K562 (cell line): ENCODE measurements around the gene TTC24. TPM values are rescaled to one million over a fixed set of nuclear protein-coding genes. Genes with fewer than 3 reads are reported as not detected.

Experiments
- ATAC-seq: fragments of 200-7000 bp; cut with Tn5 transposase; 3 replicates; pipeline ENCODE4 v1.9.1; 2020; ENCODE audit warnings: moderate library complexity
- BruUV-seq: library from RNA; stranded (reverse); fragments of 400-500 nt; replicated peaks from 2 replicates; lab custom pipeline; 2021; lab: Mats Ljungman, UMichigan
- CTCF ChIA-PET: fragments of 300-600 bp; formaldehyde crosslinking; extraction: SDS; loops from one replicate; lab custom pipeline; 2021; ENCODE audit warnings: low intra/inter-chr PET ratio; lab: Yijun Ruan, JAX
- POLR2A ChIA-PET: fragments of 300-600, 350-650 bp; sonication (Branson Sonifier 250); formaldehyde crosslinking; extraction: SDS; loops from one replicate; lab custom pipeline; 2021; ENCODE audit warnings: antibody characterized with exemption, inconsistent platforms; lab: Yijun Ruan, JAX
- DNase-seq, 4 experiments: peaks; one replicate each; pipeline versions ENCODE4 v3.0.0 to v3.0.0-alpha.2; 2011 to 2018; ENCODE audit warnings: low spot score in 3 of 4, mixed read lengths in 3 of 4; ENCODE audit errors: extremely low read depth in 1 of 4
- FAIRE-seq: peaks from 2 replicates; lab custom pipeline; 2011; peaks lifted over from hg19 to GRCh38; lab: Jason Lieb, UNC
- H2AFZ ChIP-seq: 2 replicates; pipeline ENCODE4 v1.6.0; 2011; ENCODE audit warnings: low read depth, low read length, control low read depth, inconsistent platforms
- H3K27ac ChIP-seq: fragments of 200-600 bp; 3 replicates; pipeline ENCODE4 v1.8.0; 2011; ENCODE audit warnings: low read depth, mild to moderate bottlenecking, control low read depth, inconsistent platforms, low read length, moderate library complexity, mixed read lengths; ENCODE audit errors: extremely low read depth
- H3K27me3 ChIP-seq, 2 experiments: fragments of 300-600 bp in 1 of 2; 2 replicates in 1 of 2; 3 replicates in 1 of 2; pipeline versions ENCODE4 v1.6.0 to v1.8.0; 2011; ENCODE audit warnings: inconsistent platforms in 2 of 2, low read length in 2 of 2, mild to moderate bottlenecking in 1 of 2, mixed read lengths in 1 of 2, moderate library complexity in 1 of 2; ENCODE audit not compliant: control insufficient read depth in 2 of 2, insufficient read depth in 2 of 2
- H3K36me3 ChIP-seq: fragments of 300-600 bp; 3 replicates; pipeline ENCODE4 v1.8.0; 2011; ENCODE audit warnings: mild to moderate bottlenecking, low read length, inconsistent platforms; ENCODE audit not compliant: control insufficient read depth, insufficient read depth
- H3K4me1 ChIP-seq, 2 experiments: fragments of 200-600 bp in 1 of 2; replicated peaks in 1 of 2; 2 replicates in 1 of 2; 3 replicates in 1 of 2; pipeline versions ENCODE4 v1.5.1 to v1.8.0; 2011; ENCODE audit warnings: inconsistent platforms in 2 of 2, low read length in 2 of 2, mild to moderate bottlenecking in 1 of 2, mixed read lengths in 1 of 2, moderate library complexity in 1 of 2; ENCODE audit not compliant: control insufficient read depth in 2 of 2, insufficient read depth in 2 of 2
- H3K4me2 ChIP-seq: 2 replicates; pipeline ENCODE4 v1.6.1; 2011; ENCODE audit warnings: low read length, control low read depth, inconsistent platforms, mixed read lengths; ENCODE audit not compliant: insufficient read depth
- H3K4me3 ChIP-seq: fragments of 200-600 bp; sonication (generic), shearing (Covaris generic); 2 replicates; pipeline ENCODE4 v1.5.1; 2016; ENCODE audit warnings: control low read depth, inconsistent platforms
- H3K79me2 ChIP-seq: fragments of 200-600 bp; 3 replicates; pipeline ENCODE4 v1.8.0; 2011; ENCODE audit warnings: low read length, inconsistent platforms; ENCODE audit not compliant: control insufficient read depth, insufficient read depth
- H3K9ac ChIP-seq, 2 experiments: 2 replicates each; pipeline versions ENCODE4 v1.6.0 to v1.6.1; 2011; ENCODE audit warnings: low read depth in 2 of 2, low read length in 2 of 2, control low read depth in 1 of 2, inconsistent platforms in 1 of 2, mild to moderate bottlenecking in 1 of 2, mixed read lengths in 1 of 2; ENCODE audit not compliant: insufficient read depth in 1 of 2
- H3K9me1 ChIP-seq: one replicate; pipeline ENCODE4 v1.6.0; 2011; ENCODE audit warnings: inconsistent platforms, mild to moderate bottlenecking, low read length, moderate library complexity; ENCODE audit not compliant: control insufficient read depth, insufficient read depth
- H3K9me3 ChIP-seq: replicated peaks from 2 replicates; pipeline ENCODE4 v1.5.1; 2011; ENCODE audit warnings: low read depth, low read length, inconsistent platforms; ENCODE audit not compliant: control insufficient read depth, insufficient read depth
- H4K20me1 ChIP-seq: replicated peaks from 2 replicates; pipeline ENCODE4 v1.6.1; 2011; ENCODE audit warnings: low read length, inconsistent platforms, mixed read lengths; ENCODE audit not compliant: control insufficient read depth, insufficient read depth
- EP300 ChIP-seq: IDR thresholded peaks from 2 replicates; pipeline ENCODE4 v1.6.1; 2012; ENCODE audit warnings: low read length, improper control_type of control experiment
- HDAC2 ChIP-seq: fragments of 450-650 bp; IDR thresholded peaks from 2 replicates; pipeline ENCODE4 v1.6.1; 2016; ENCODE audit warnings: mild to moderate bottlenecking
- PHF8 ChIP-seq: fragments of 200-600 bp; sonication (generic); IDR thresholded peaks from 2 replicates; pipeline ENCODE4 v1.6.1; 2012; ENCODE audit warnings: mixed run types, mild to moderate bottlenecking, inconsistent platforms, low read length, moderate library complexity, borderline replicate concordance
- SMC3 ChIP-seq: conservative IDR thresholded peaks from 2 replicates; pipeline ENCODE4 v1.6.1; 2011; ENCODE audit warnings: low read depth, low read length, improper control_type of control experiment; ENCODE audit not compliant: insufficient read depth
- ZNF274 ChIP-seq: IDR thresholded peaks from 2 replicates; pipeline ENCODE4 v1.6.1; 2011; ENCODE audit warnings: low read depth, mild to moderate bottlenecking, low read length, moderate library complexity, borderline replicate concordance
- WGBS: fragments of 100-300 bp; shearing (Covaris generic); methylation state at CpG from one replicate; pipeline ENCODE4 v1.1.6; 2016; ENCODE audit warnings: low coverage, mixed read lengths; ENCODE audit not compliant: insufficient coverage; ENCODE audit errors: missing lambda C conversion rate; 5-methylcytosine and 5-hydroxymethylcytosine counted together
- in situ Hi-C: fragments of 300-500 bp; cut with MboI; formaldehyde crosslinking; loops from 4 replicates; pipeline ENCODE4 v1.15.0; 2018; ENCODE audit warnings: inconsistent platforms, mixed read lengths
- intact Hi-C: fragments of 100-400 bp; cut with micrococcal nuclease; formaldehyde crosslinking; loops from 2 replicates; pipeline ENCODE4 v1.14.2; 2022
- polyA plus RNA-seq, 8 experiments: library from polyadenylated mRNA; depleted of rRNA in 4 of 8; stranded (reverse) in 5 of 8; unstranded in 3 of 8; fragments of >200 nt; fragmentation: Nextera tagmentation in 2 of 8; fragmentation: Illumina TruSeq in 1 of 8; extraction: Ambion mirVana in 2 of 8; extraction: Trizol in 1 of 8; gene quantifications; 2 replicates each; pipeline versions ENCODE4 v1.2.1 to v1.2.3, GENCODE V29; 2011 to 2014; ENCODE audit warnings: inconsistent platforms in 1 of 8, missing spikeins in 1 of 8
- total RNA-seq, 7 experiments: library from RNA; depleted of rRNA in 6 of 7; stranded (reverse); fragments of >200 nt in 6 of 7; fragmentation: Illumina TruSeq in 2 of 7; extraction: Trizol in 2 of 7; gene quantifications; 2 replicates each; pipeline versions ENCODE4 v1.2.1 to v1.2.3, GENCODE V29; 2011 to 2021; ENCODE audit warnings: low replicate concordance in 1 of 7

Gene TTC24
- total and polyA plus RNA-seq, 9 of the 15 experiments (the other 6 are each of a cell fraction or from before 2014, with no cell fraction given): not detected

- Histone ChIP-seq H4K20me1 (no peaks in the 10 kb centered on the region; the same call in 1 of the 2 replicates), H3K9ac (no peak overlapping the region), H3K36me3 (peaks cover 50% of the 10 kb centered on the region), H3K9me1 (no peaks in the 10 kb centered on the region), H3K4me1 (peaks cover 0 to 2% of the 10 kb centered on the region in 2 experiments; a peak in 1 of 5 replicates), H3K79me2 (no peaks in the 10 kb centered on the region), H3K4me3 (no peak overlapping the region), H2AFZ (no peak overlapping the region), H3K4me2 (no peak overlapping the region), H3K9me3 (no peaks in the 10 kb centered on the region), H3K27ac (no peak overlapping the region), H3K27me3 (no peaks in the 10 kb centered on the region)
- FAIRE-seq: no peak
- DNase-seq: no peak
- BruUV-seq: no TSS peak
- in situ Hi-C loops (no loop called here), intact Hi-C loops (no loop called here)
- TF ChIP-seq ZNF274 (no peak), EP300 (no peak), PHF8 (no peak), HDAC2 (no peak), SMC3 (no peak)
- ChIA-PET CTCF (no interaction called here), POLR2A (interaction anchor here (0.5 to 1.6 kb wide), 4 partner anchors 9 to 135 kb away, joined by 3 to 4 read pairs (median 3); no protein-coding TSS in a partner anchor)
- no peak for ATAC-seq
- WGBS: 73% methylated on average over 7 of the region's 8 CpGs
Measured at GRCh38 chr1:156559086-156559796, 20.3 kb upstream of the TTC24 start.
